ENCODE results near the gene TTLL12.

Gene TTLL12

GRCh38 chr22:43173566-43173965 lies 13.4 kb downstream of the TTLL12 start:
- Histone ChIP-seq H3K27ac (replicated peaks) (no peak overlapping the region), H3K27me3 (ENCODE audit: insufficient read depth, poor library complexity, severe bottlenecking) (no peaks in the 10 kb centered on the region), H3K4me3 (replicated peaks; ENCODE audit: insufficient read depth, low read length) (no peak overlapping the region)
- no peak for DNase-seq (ENCODE audit: low read depth in 1 of 2, low spot score in 1 of 2)
- no peak for TF ChIP-seq CTCF (IDR thresholded peaks at IDR 0.05; ENCODE audit: insufficient read depth, low read length)
- TF ChIP-seq GABPA (IDR thresholded peaks at IDR 0.05; ENCODE audit: low read depth), result no peak

- H3K27me3 ChIP-seq (ENCODE audit: insufficient read depth, poor library complexity, severe bottlenecking), result no peaks in the 10 kb centered on the region
- no peak for TF ChIP-seq REST (IDR thresholded peaks at IDR 0.05; ENCODE audit: insufficient replicate concordance, low read depth)
- no peak for TF ChIP-seq SPI1 (IDR thresholded peaks at IDR 0.05; ENCODE audit: borderline replicate concordance, low read depth)
- no peak for TF ChIP-seq GABPA (IDR thresholded peaks at IDR 0.05; ENCODE audit: low read depth)
- TF ChIP-seq POLR2AphosphoS5 (IDR thresholded peaks at IDR 0.05; ENCODE audit: low read depth), result no peak
- no peak for TF ChIP-seq CTCF (IDR thresholded peaks at IDR 0.05; ENCODE audit: insufficient read depth, low read length)
- no peak overlapping the region for H3K4me3 ChIP-seq (replicated peaks; ENCODE audit: insufficient read depth, low read length)
- no peak for DNase-seq (ENCODE audit: low read depth in 1 of 2, low spot score in 1 of 2)
- no peak overlapping the region for H3K27ac ChIP-seq (replicated peaks)
Measured at GRCh38 chr22:43172191-43172590, 14.7 kb downstream of the TTLL12 start.

GRCh38 chr22:43171607-43172006 lies 15.3 kb downstream of the TTLL12 start:
- no peak overlapping the region for H3K27ac ChIP-seq (replicated peaks)
- TF ChIP-seq CTCF (IDR thresholded peaks at IDR 0.05; ENCODE audit: insufficient read depth, low read length), result no peak
- no peak for TF ChIP-seq GABPA (IDR thresholded peaks at IDR 0.05; ENCODE audit: low read depth)
- no peak for TF ChIP-seq REST (IDR thresholded peaks at IDR 0.05; ENCODE audit: insufficient replicate concordance, low read depth)
- no peak for TF ChIP-seq SPI1 (IDR thresholded peaks at IDR 0.05; ENCODE audit: borderline replicate concordance, low read depth)
- TF ChIP-seq POLR2AphosphoS5 (IDR thresholded peaks at IDR 0.05; ENCODE audit: low read depth), result no peak
- no peaks in the 10 kb centered on the region for H3K27me3 ChIP-seq (ENCODE audit: insufficient read depth, poor library complexity, severe bottlenecking)
- no peak overlapping the region for H3K4me3 ChIP-seq (replicated peaks; ENCODE audit: insufficient read depth, low read length)
- no peak for DNase-seq (ENCODE audit: low read depth in 1 of 2, low spot score in 1 of 2)

- no peak overlapping the region for H3K4me3 ChIP-seq (replicated peaks; ENCODE audit: insufficient read depth, low read length)
- H3K27me3 ChIP-seq (ENCODE audit: insufficient read depth, poor library complexity, severe bottlenecking), result no peaks in the 10 kb centered on the region
- TF ChIP-seq REST (IDR thresholded peaks at IDR 0.05; ENCODE audit: insufficient replicate concordance, low read depth), result no peak
- no peak for TF ChIP-seq CTCF (IDR thresholded peaks at IDR 0.05; ENCODE audit: insufficient read depth, low read length)
- TF ChIP-seq SPI1 (IDR thresholded peaks at IDR 0.05; ENCODE audit: borderline replicate concordance, low read depth), result no peak
- no peak for TF ChIP-seq POLR2AphosphoS5 (IDR thresholded peaks at IDR 0.05; ENCODE audit: low read depth)
- TF ChIP-seq GABPA (IDR thresholded peaks at IDR 0.05; ENCODE audit: low read depth), result no peak
- no peak overlapping the region for H3K27ac ChIP-seq (replicated peaks)
- DNase-seq (ENCODE audit: low read depth in 1 of 2, low spot score in 1 of 2), result no peak
Measured at GRCh38 chr22:43171019-43171491, 15.9 kb downstream of the TTLL12 start.

Data from HL-60 (cell line).